ENCODE results near the gene CPZ. TPM values are rescaled to one million over a fixed set of nuclear protein-coding genes. Genes with fewer than 3 reads are reported as not detected.

Gene CPZ
- total RNA-seq, 1 donor from 2014 or later: 0.67 TPM

- no peak overlapping the region for H3K4me3 ChIP-seq (ENCODE audit: low read depth, low read length)
- TF ChIP-seq CTCF (IDR thresholded peaks at IDR 0.05; ENCODE audit: insufficient read depth, low read length, poor library complexity, severe bottlenecking): peak; percentile 14
- DNase-seq (ENCODE audit: low read depth): no peak
- H3K27me3 ChIP-seq (ENCODE audit: control insufficient read depth, insufficient read depth, low read length): peaks cover 64% of the 10 kb centered on the region
- H3K36me3 ChIP-seq (ENCODE audit: control insufficient read depth, insufficient read depth, low read length): no peaks in the 10 kb centered on the region
These were observed 7.4 kb upstream of the CPZ start for GRCh38 chr4:8585186-8585585.

- no peak for TF ChIP-seq CTCF (IDR thresholded peaks at IDR 0.05; ENCODE audit: insufficient read depth, low read length, poor library complexity, severe bottlenecking)
- Histone ChIP-seq H3K36me3 (ENCODE audit: control insufficient read depth, insufficient read depth, low read length) (no peaks in the 10 kb centered on the region), H3K27me3 (ENCODE audit: control insufficient read depth, insufficient read depth, low read length) (peaks cover 64% of the 10 kb centered on the region), H3K4me3 (ENCODE audit: low read depth, low read length) (no peak overlapping the region)
- DNase-seq (ENCODE audit: low read depth): no peak
These were observed 6.8 kb upstream of the CPZ start for GRCh38 chr4:8585721-8586212.

GRCh38 chr4:8586246-8586645 is 6.3 kb upstream of the CPZ start:
- TF ChIP-seq CTCF (IDR thresholded peaks at IDR 0.05; ENCODE audit: insufficient read depth, low read length, poor library complexity, severe bottlenecking): no peak
- Histone ChIP-seq H3K4me3 (ENCODE audit: low read depth, low read length) (no peak overlapping the region), H3K27me3 (ENCODE audit: control insufficient read depth, insufficient read depth, low read length) (peaks cover 64% of the 10 kb centered on the region), H3K36me3 (ENCODE audit: control insufficient read depth, insufficient read depth, low read length) (no peaks in the 10 kb centered on the region)
- no peak for DNase-seq (ENCODE audit: low read depth)

GRCh38 chr4:8586671-8587468 is 5.7 kb upstream of the CPZ start:
- no peak overlapping the region for H3K4me3 ChIP-seq (ENCODE audit: low read depth, low read length)
- no peaks in the 10 kb centered on the region for H3K36me3 ChIP-seq (ENCODE audit: control insufficient read depth, insufficient read depth, low read length)
- no peak for DNase-seq (ENCODE audit: low read depth)
- TF ChIP-seq CTCF (IDR thresholded peaks at IDR 0.05; ENCODE audit: insufficient read depth, low read length, poor library complexity, severe bottlenecking): peak; percentile 42
- peaks cover 63% of the 10 kb centered on the region for H3K27me3 ChIP-seq (ENCODE audit: control insufficient read depth, insufficient read depth, low read length)

GRCh38 chr4:8587469-8588195 is 4.9 kb upstream of the CPZ start:
- TF ChIP-seq CTCF (IDR thresholded peaks at IDR 0.05; ENCODE audit: insufficient read depth, low read length, poor library complexity, severe bottlenecking): no peak
- DNase-seq (ENCODE audit: low read depth): no peak
- peaks cover 63% of the 10 kb centered on the region for H3K27me3 ChIP-seq (ENCODE audit: control insufficient read depth, insufficient read depth, low read length)

More at GRCh38 chr4:8587469-8588195, 4.9 kb upstream of the CPZ start:
- Histone ChIP-seq H3K36me3 (ENCODE audit: control insufficient read depth, insufficient read depth, low read length) (no peaks in the 10 kb centered on the region), H3K4me3 (ENCODE audit: low read depth, low read length) (no peak overlapping the region)
